Esophagus muscularis mucosa (tissue), 4 donors: ENCODE measurements around the gene NAA80. TPM values are rescaled to one million over a fixed set of nuclear protein-coding genes. Genes with fewer than 3 reads are reported as not detected.
A peak's percentile ranks its signal among the peaks of the same experiment; 100 is the strongest.

Source experiments
- DNase-seq: peaks from one replicate; pipeline ENCODE4 v3.0.0-alpha.2; 2017; ENCODE audit errors: extremely low spot score
- H3K27ac ChIP-seq, 4 donors: fragments of 200-600 bp; sonication (generic); replicated peaks in 1 of 4; 1 replicate in 3 of 4; 2 replicates in 1 of 4; pipeline ENCODE4 v1.5.1; 2016 to 2019; ENCODE audit warnings: mild to moderate bottlenecking in 1 of 4
- H3K27me3 ChIP-seq, 4 donors: fragments of 200-600 bp; sonication (generic); one replicate each; pipeline versions ENCODE4 v1.5.1 to v1.6.0; 2016 to 2019
- H3K36me3 ChIP-seq, 4 donors: fragments of 200-600 bp; sonication (generic); one replicate each; pipeline ENCODE4 v1.5.1; 2016 to 2019
- H3K4me1 ChIP-seq, 4 donors: fragments of 200-600 bp; sonication (generic); one replicate each; pipeline ENCODE4 v1.5.1; 2016 to 2019
- H3K4me3 ChIP-seq, 4 donors: fragments of 200-600 bp; sonication (generic); 1 replicate in 2 of 4; 2 replicates in 2 of 4; pipeline ENCODE4 v1.5.1; 2016 to 2019; ENCODE audit warnings: mild to moderate bottlenecking in 4 of 4, moderate library complexity in 1 of 4
- H3K9me3 ChIP-seq, 4 donors: fragments of 200-600 bp; sonication (generic); 1 replicate in 3 of 4; 2 replicates in 1 of 4; pipeline ENCODE4 v1.5.1; 2016 to 2019
- CTCF ChIP-seq, 3 experiments: fragments of 200-600 bp in 2 of 3; fragments of 450-650 bp in 1 of 3; sonication (generic) in 2 of 3; IDR thresholded peaks; one replicate each; pipeline ENCODE4 v1.5.1; 2017 to 2019; ENCODE audit warnings: antibody characterized with exemption in 3 of 3, mild to moderate bottlenecking in 2 of 3, moderate library complexity in 1 of 3
- EP300 ChIP-seq: sonication (generic); formaldehyde crosslinking; IDR thresholded peaks from one replicate; pipeline ENCODE4 v1.6.1; 2017; ENCODE audit warnings: antibody characterized with exemption
- POLR2A ChIP-seq: fragments of 450-650 bp; IDR thresholded peaks from one replicate; pipeline ENCODE4 v1.6.1; 2017; ENCODE audit warnings: antibody characterized with exemption, moderate library complexity, mild to moderate bottlenecking, low read depth
- POLR2AphosphoS5 ChIP-seq, 2 donors: sonication (generic); formaldehyde crosslinking; IDR thresholded peaks; one replicate each; pipeline ENCODE4 v1.6.1; 2017; ENCODE audit warnings: antibody characterized with exemption in 2 of 2
- WGBS: methylation state at CpG from one replicate; pipeline ENCODE4 v1.1.5; 2018; 5-methylcytosine and 5-hydroxymethylcytosine counted together
- intact Hi-C: fragments of 100-400 bp; cut with DNase I; formaldehyde crosslinking; loops from one replicate; pipeline ENCODE4 v1.15.1; 2023
- total RNA-seq, 4 donors: library from RNA; depleted of rRNA; stranded (reverse); fragments of >200 nt; gene quantifications; one replicate each; pipeline versions ENCODE4 v1.1.0 to v1.2.1, GENCODE V29; 2016

Gene NAA80
- total RNA-seq, 4 donors from 2014 or later, result 6.8 to 9.5 (median 8.0) TPM

- peak overlapping the region; percentile 35 to 74 (median 63) for H3K4me3 ChIP-seq
- intact Hi-C loops, result loop anchor here (5.0 kb wide), 2 partner anchors 78 to 148 kb away; partner anchors contain the start of gene GNAT1
- H3K27ac ChIP-seq, result peak overlapping the region; percentile 93 to 100 (median 96)
- H3K36me3 ChIP-seq, result peaks cover 0 to 4% (median 0%) of the 10 kb centered on the region in 4 donors
- peaks cover 0 to 19% (median 5%) of the 10 kb centered on the region in 4 donors for H3K27me3 ChIP-seq
- no peak for DNase-seq
- H3K9me3 ChIP-seq, result no peaks in the 10 kb centered on the region
- no peak for TF ChIP-seq POLR2AphosphoS5 (IDR thresholded peaks at IDR 0.05)
- TF ChIP-seq POLR2A, result no peak
- no peak for TF ChIP-seq CTCF (IDR thresholded peaks at IDR 0.05)
- no peak for TF ChIP-seq EP300
- peaks cover 61 to 93% (median 78%) of the 10 kb centered on the region in 4 donors for H3K4me1 ChIP-seq
- 68% methylated on average over 2 of the region's 8 CpGs for WGBS
Observed at GRCh38 chr3:50269977-50270413, 29.2 kb downstream of the NAA80 start.

GRCh38 chr3:50269460-50269859 is 29.7 kb downstream of the NAA80 start:
- H3K27ac ChIP-seq, result peak overlapping the region; percentile 93 to 100 (median 96)
- TF ChIP-seq EP300 (no peak), POLR2A (no peak)
- peaks cover 0 to 4% (median 0%) of the 10 kb centered on the region in 4 donors for H3K36me3 ChIP-seq
- WGBS, result 72% methylated on average over 2 of the region's 4 CpGs
- peaks cover 63 to 93% (median 78%) of the 10 kb centered on the region in 4 donors for H3K4me1 ChIP-seq
- H3K27me3 ChIP-seq, result peaks cover 0 to 14% (median 1%) of the 10 kb centered on the region in 4 donors
- no peak for DNase-seq
- intact Hi-C loops, result no loop called here
- H3K4me3 ChIP-seq, result peak overlapping the region; percentile 35 to 74 (median 63)
- H3K9me3 ChIP-seq, result no peaks in the 10 kb centered on the region

GRCh38 chr3:50268703-50269451 is 30.3 kb downstream of the NAA80 start, which contains the start of gene SEMA3B:
Gene SEMA3B, plus strand, starts transcription at chr3:50269147. Its CDS starts 94 bp downstream, at chr3:50269241.
- TF ChIP-seq POLR2A (no peak), POLR2AphosphoS5 (IDR thresholded peaks at IDR 0.05) (peak; percentile 8 to 71), CTCF (IDR thresholded peaks at IDR 0.05) (no peak), EP300 (no peak)
- Histone ChIP-seq H3K4me3 (peak within 1 kb of the TSS; percentile 55 to 74 (median 63)), H3K27me3 (peaks cover 0 to 8% (median 0%) of the 10 kb centered on the region in 4 donors), H3K4me1 (peaks cover 63 to 93% (median 78%) of the 10 kb centered on the region in 4 donors), H3K27ac (peak within 1 kb of the TSS; percentile 93 to 100 (median 96)), H3K9me3 (no peaks in the 10 kb centered on the region), H3K36me3 (peaks cover 0 to 4% (median 0%) of the 10 kb centered on the region in 4 donors)
- 35% methylated on average over 18 of the region's 21 CpGs for WGBS
- intact Hi-C loops, result no loop called here
- no peak for DNase-seq

- H3K36me3 ChIP-seq, result no peaks in the 10 kb centered on the region
- peaks cover 0 to 2% (median 0%) of the 10 kb centered on the region in 4 donors for H3K27me3 ChIP-seq
- TF ChIP-seq POLR2A (no peak), EP300 (no peak)
- intact Hi-C loops, result no loop called here
- peak overlapping the region; percentile 93 to 100 (median 96) for H3K27ac ChIP-seq
- WGBS, result 43% methylated on average over 3 of the region's 3 CpGs
- peaks cover 61 to 93% (median 78%) of the 10 kb centered on the region in 4 donors for H3K4me1 ChIP-seq
- H3K9me3 ChIP-seq, result no peaks in the 10 kb centered on the region
- DNase-seq, result no peak
- H3K4me3 ChIP-seq, result peak overlapping the region; percentile 55 to 74 (median 63)
Observed at GRCh38 chr3:50268276-50268675, 30.9 kb downstream of the NAA80 start.

- intact Hi-C loops, result no loop called here
- peaks cover 54 to 93% (median 76%) of the 10 kb centered on the region in 4 donors for H3K4me1 ChIP-seq
- H3K9me3 ChIP-seq, result no peaks in the 10 kb centered on the region
- peak overlapping the region; percentile 55 to 74 (median 63) for H3K4me3 ChIP-seq
- H3K27me3 ChIP-seq, result no peaks in the 10 kb centered on the region
- DNase-seq, result no peak
- H3K36me3 ChIP-seq, result no peaks in the 10 kb centered on the region
- TF ChIP-seq EP300 (no peak), CTCF (IDR thresholded peaks at IDR 0.05) (no peak), POLR2A (peak; percentile 72), POLR2AphosphoS5 (IDR thresholded peaks at IDR 0.05) (peak; percentile 84 to 97)
- 10% methylated on average over 14 of the region's 22 CpGs for WGBS
- H3K27ac ChIP-seq, result peak overlapping the region; percentile 93 to 100 (median 96)
Observed at GRCh38 chr3:50267280-50267913, 31.8 kb downstream of the NAA80 start.
